K562 (cell line): ENCODE data around the gene FUCA1. TPM values are rescaled to one million over a fixed set of nuclear protein-coding genes. Genes with fewer than 3 reads are reported as not detected.

Experiments used
- ASH1L ChIP-seq: fragments of 450-650 bp; IDR thresholded peaks from 2 replicates; pipeline ENCODE4 v1.6.1; 2018; ENCODE audit warnings: borderline replicate concordance, mild to moderate bottlenecking, low read depth; ENCODE audit not compliant: partially characterized antibody
- BACH1 ChIP-seq: fragments of 200-800 bp; sonication (Bioruptor generic); IDR thresholded peaks from 2 replicates; pipeline ENCODE4 v1.6.1; 2016; ENCODE audit warnings: missing genetic modification characterization, missing compliant biosample characterization
- CREB5 ChIP-seq: fragments of 250-450 bp; sonication (Bioruptor Pico); IDR thresholded peaks from 2 replicates; pipeline ENCODE4 v1.5.0; 2020; ENCODE audit warnings: mild to moderate bottlenecking
- DEAF1 ChIP-seq: fragments of 450-650 bp; formaldehyde crosslinking; IDR thresholded peaks from 2 replicates; pipeline ENCODE4 v1.4.0; 2020; ENCODE audit warnings: mild to moderate bottlenecking, moderate library complexity
- FOXA3 ChIP-seq, 2 experiments: fragments of 450-650 bp in 1 of 2; sonication (generic) in 1 of 2; formaldehyde crosslinking; IDR thresholded peaks in 1 of 2; conservative IDR thresholded peaks in 1 of 2; 2 replicates each; pipeline versions ENCODE4 v1.4.0 to v1.8.0; 2020 to 2022; ENCODE audit warnings: mild to moderate bottlenecking in 2 of 2, missing genetic modification reagents in 1 of 2
- HMBOX1 ChIP-seq: sonication (generic); IDR thresholded peaks from 2 replicates; pipeline ENCODE4 v1.6.1; 2016
- KLF13 ChIP-seq: fragments of 450-650 bp; IDR thresholded peaks from 2 replicates; pipeline ENCODE4 v1.6.1; 2016; ENCODE audit warnings: missing genetic modification characterization, low read depth, mild to moderate bottlenecking, missing compliant biosample characterization, moderate library complexity, borderline replicate concordance
- MCM3 ChIP-seq: fragments of 450-650 bp; IDR thresholded peaks from 2 replicates; pipeline ENCODE4 v1.6.1; 2016
- MEF2D ChIP-seq: conservative IDR thresholded peaks from 2 replicates; pipeline ENCODE4 v1.6.1; 2016; ENCODE audit warnings: low read depth, missing genetic modification characterization, missing compliant biosample characterization
- ZNF174 ChIP-seq: fragments of 250-450 bp; sonication (Bioruptor Pico); IDR thresholded peaks from 2 replicates; pipeline ENCODE4 v1.4.0; 2020; ENCODE audit warnings: mild to moderate bottlenecking
- ZNF277 ChIP-seq: fragments of 250-450 bp; sonication (Bioruptor Pico); IDR thresholded peaks from 2 replicates; pipeline ENCODE4 v1.8.0; 2022; ENCODE audit warnings: inconsistent platforms, mild to moderate bottlenecking, moderate library complexity, borderline replicate concordance
- ZNF436 ChIP-seq: fragments of 250-450, 450-650 bp; sonication (Bioruptor Pico); formaldehyde crosslinking; IDR thresholded peaks from 2 replicates; pipeline ENCODE4 v1.7.0; 2020; ENCODE audit warnings: mild to moderate bottlenecking
- polyA plus RNA-seq, 8 experiments: library from polyadenylated mRNA; depleted of rRNA in 4 of 8; stranded (reverse) in 5 of 8; unstranded in 3 of 8; fragments of >200 nt; fragmentation: Nextera tagmentation in 2 of 8; fragmentation: Illumina TruSeq in 1 of 8; extraction: Ambion mirVana in 2 of 8; extraction: Trizol in 1 of 8; gene quantifications; 2 replicates each; pipeline versions ENCODE4 v1.2.1 to v1.2.3, GENCODE V29; 2011 to 2014; ENCODE audit warnings: inconsistent platforms in 1 of 8, missing spikeins in 1 of 8
- total RNA-seq, 7 experiments: library from RNA; depleted of rRNA in 6 of 7; stranded (reverse); fragments of >200 nt in 6 of 7; fragmentation: Illumina TruSeq in 2 of 7; extraction: Trizol in 2 of 7; gene quantifications; 2 replicates each; pipeline versions ENCODE4 v1.2.1 to v1.2.3, GENCODE V29; 2011 to 2021; ENCODE audit warnings: low replicate concordance in 1 of 7

Gene FUCA1
- total and polyA plus RNA-seq, 9 of the 15 experiments (the other 6 are each of a cell fraction or from before 2014, with no cell fraction given) = 7.0 to 20.5 (median 13.5) TPM

- no peak; the same call in 1 of the 2 replicates for TF ChIP-seq DEAF1
- TF ChIP-seq CREB5 = no peak
- no peak for TF ChIP-seq HMBOX1
- TF ChIP-seq ZNF277 (CRISPR knock-in tag) = no peak
- TF ChIP-seq MEF2D (tag) = no peak
- TF ChIP-seq ZNF436 = no peak
- TF ChIP-seq ASH1L = no peak
- no peak for TF ChIP-seq BACH1 (tag)
- peak; percentile 87 for TF ChIP-seq KLF13 (tag)
- no peak for TF ChIP-seq FOXA3 (CRISPR knock-in tag; conservative IDR thresholded peaks at IDR 0.05 in 1 of 2, IDR thresholded peaks at IDR 0.05 in 1 of 2)
- no peak for TF ChIP-seq ZNF174 (CRISPR knock-in tag)
- TF ChIP-seq MCM3 = no peak
These were observed 42.9 kb downstream of the FUCA1 start, which contains the start of gene HMGCL (continued) for GRCh38 chr1:23825076-23825761.
